Measurements from ENCODE around the gene PIH1D1. TPM values are rescaled to one million over a fixed set of nuclear protein-coding genes. Genes with fewer than 3 reads are reported as not detected.
A peak's percentile ranks its signal among the peaks of the same experiment; 100 is the strongest.

The PIH1D1 gene
- total RNA-seq, 4 donors from 2014 or later, result 67.2 to 82.4 (median 72.5) TPM

- ATAC-seq, result no peak
- peaks cover 0 to 56% of the 10 kb centered on the region in 2 donors for H3K36me3 ChIP-seq
- H3K4me1 ChIP-seq, result peaks cover 0 to 18% (median 4%) of the 10 kb centered on the region in 3 donors
- WGBS, 2 donors (ENCODE audit: low coverage in 1 of 2), result 71 to 82% methylated on average over 1 to 6 of the region's 7 CpGs
- no peak overlapping the region for H3K27ac ChIP-seq
- no peak overlapping the region for H3K4me3 ChIP-seq
- H3K9me3 ChIP-seq, result no peaks in the 10 kb centered on the region
- H3K27me3 ChIP-seq, result no peaks in the 10 kb centered on the region
- TF ChIP-seq EP300 (IDR thresholded peaks at IDR 0.05) (no peak), POLR2AphosphoS5 (IDR thresholded peaks at IDR 0.05) (no peak), POLR2A (IDR thresholded peaks at IDR 0.05) (no peak)
- TF ChIP-seq, protein P1, sequence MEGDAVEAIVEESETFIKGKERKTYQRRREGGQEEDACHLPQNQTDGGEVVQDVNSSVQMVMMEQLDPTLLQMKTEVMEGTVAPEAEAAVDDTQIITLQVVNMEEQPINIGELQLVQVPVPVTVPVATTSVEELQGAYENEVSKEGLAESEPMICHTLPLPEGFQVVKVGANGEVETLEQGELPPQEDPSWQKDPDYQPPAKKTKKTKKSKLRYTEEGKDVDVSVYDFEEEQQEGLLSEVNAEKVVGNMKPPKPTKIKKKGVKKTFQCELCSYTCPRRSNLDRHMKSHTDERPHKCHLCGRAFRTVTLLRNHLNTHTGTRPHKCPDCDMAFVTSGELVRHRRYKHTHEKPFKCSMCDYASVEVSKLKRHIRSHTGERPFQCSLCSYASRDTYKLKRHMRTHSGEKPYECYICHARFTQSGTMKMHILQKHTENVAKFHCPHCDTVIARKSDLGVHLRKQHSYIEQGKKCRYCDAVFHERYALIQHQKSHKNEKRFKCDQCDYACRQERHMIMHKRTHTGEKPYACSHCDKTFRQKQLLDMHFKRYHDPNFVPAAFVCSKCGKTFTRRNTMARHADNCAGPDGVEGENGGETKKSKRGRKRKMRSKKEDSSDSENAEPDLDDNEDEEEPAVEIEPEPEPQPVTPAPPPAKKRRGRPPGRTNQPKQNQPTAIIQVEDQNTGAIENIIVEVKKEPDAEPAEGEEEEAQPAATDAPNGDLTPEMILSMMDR (IDR thresholded peaks at IDR 0.05), result no peak
Measured at GRCh38 chr19:49481020-49481683, 29.5 kb upstream of the PIH1D1 start.

DNA sequence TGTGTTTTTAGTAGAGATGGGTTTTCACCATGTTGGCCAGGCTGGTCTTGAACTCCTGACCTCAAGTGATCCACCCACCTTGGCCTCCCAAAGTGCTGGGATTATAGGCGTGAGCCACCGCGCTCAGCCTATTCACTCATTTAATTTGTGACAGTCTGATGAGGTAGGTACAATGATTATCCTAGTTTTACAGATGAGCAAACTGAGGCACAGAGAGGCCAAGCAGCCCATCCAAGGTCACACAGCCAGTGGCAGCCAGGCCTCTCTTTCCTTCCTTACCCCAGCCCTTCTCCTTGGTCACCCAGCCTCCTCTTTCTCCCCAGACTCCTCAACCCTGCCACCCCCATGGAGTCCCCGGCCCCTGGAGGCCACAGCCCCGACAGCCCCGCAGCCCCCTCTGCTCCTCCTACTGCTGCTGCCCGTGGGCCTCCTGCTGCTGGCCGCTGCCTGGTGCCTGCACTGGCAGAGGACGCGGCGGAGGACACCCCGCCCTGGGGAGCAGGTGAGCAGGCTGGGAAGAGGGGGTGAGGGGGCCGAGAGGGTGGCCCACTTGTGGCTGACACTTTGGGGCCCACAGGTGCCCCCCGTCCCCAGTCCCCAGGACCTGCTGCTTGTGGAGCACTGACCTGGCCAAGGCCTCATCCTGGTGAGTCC is 28.5 kb upstream of the PIH1D1 start:
- no peak for TF ChIP-seq POLR2AphosphoS5 (IDR thresholded peaks at IDR 0.05)
- TF ChIP-seq, protein P1 (IDR thresholded peaks at IDR 0.05), result no peak
- no peak for TF ChIP-seq EP300 (IDR thresholded peaks at IDR 0.05)
- no peak for TF ChIP-seq POLR2A (IDR thresholded peaks at IDR 0.05)
- Histone ChIP-seq H3K4me3 (no peak overlapping the region), H3K9me3 (no peaks in the 10 kb centered on the region), H3K27me3 (no peaks in the 10 kb centered on the region), H3K4me1 (peaks cover 0 to 29% (median 4%) of the 10 kb centered on the region in 3 donors), H3K27ac (no peak overlapping the region), H3K36me3 (peaks cover 0 to 49% of the 10 kb centered on the region in 2 donors)
- WGBS, 2 donors (ENCODE audit: low coverage in 1 of 2), result 89 to 94% methylated on average over 3 to 5 of the region's 14 CpGs
- ATAC-seq, result no peak

DNA sequence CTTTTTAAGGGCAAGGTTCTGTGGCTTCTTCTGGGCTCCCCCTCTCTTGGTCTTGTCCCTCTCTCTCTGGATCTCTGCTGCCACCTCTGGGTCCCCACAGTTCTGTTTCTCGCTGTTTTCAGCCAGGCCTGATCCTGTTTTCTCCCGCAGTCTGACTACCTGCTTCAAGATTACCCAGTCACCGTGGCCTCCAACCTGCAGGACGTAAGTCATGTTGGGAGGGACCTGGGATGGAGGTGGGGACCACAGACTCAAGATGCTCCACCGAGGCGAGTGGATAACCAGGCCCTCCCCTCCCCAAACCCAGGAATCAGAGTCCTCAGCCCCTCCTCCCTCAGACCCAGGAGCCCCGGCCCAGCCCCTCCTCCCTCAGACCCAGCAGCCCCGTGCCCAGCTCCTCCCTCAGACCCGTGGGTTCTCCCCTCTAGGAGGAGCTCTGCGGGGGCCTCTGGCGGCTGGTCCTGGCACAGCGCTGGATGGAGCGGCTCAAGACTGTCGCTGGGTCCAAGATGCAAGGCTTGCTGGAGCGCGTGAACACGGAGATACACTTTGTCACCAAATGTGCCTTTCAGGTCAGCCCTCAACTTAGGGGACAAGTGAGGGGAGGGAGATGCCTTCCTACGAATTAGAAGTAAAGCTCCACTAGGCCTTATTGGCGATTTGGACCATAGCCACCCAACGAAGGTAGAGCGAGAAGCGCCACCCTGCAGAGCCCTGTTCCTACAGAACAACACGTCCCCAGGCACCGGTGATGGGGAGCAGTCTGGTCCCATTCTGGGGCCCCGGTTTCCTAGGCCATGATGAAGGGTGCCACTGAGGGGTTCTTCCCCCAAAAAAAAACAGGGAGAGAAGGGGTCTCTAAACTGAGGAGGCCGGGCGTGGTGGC is 24.6 kb upstream of the PIH1D1 start:
- Histone ChIP-seq H3K4me3 (no peak overlapping the region), H3K27ac (peak overlapping the region in 3 of 4 donors; percentile 86 to 90 (median 88)), H3K9me3 (no peaks in the 10 kb centered on the region), H3K27me3 (no peaks in the 10 kb centered on the region), H3K4me1 (peaks cover 0 to 48% (median 11%) of the 10 kb centered on the region in 3 donors), H3K36me3 (peaks cover 0 to 16% of the 10 kb centered on the region in 2 donors)
- WGBS, 2 donors (ENCODE audit: low coverage in 1 of 2), result 64% methylated on average over 6 of the region's 27 CpGs; no CpG with 5 or more reads in 1 of the 2 donors
- no peak for ATAC-seq
- no peak for TF ChIP-seq POLR2A (IDR thresholded peaks at IDR 0.05)
- TF ChIP-seq EP300 (IDR thresholded peaks at IDR 0.05), result no peak
- TF ChIP-seq, protein P1 (IDR thresholded peaks at IDR 0.05), result peak in 2 of 4 experiments; percentile 25 to 34
- no peak for TF ChIP-seq POLR2AphosphoS5 (IDR thresholded peaks at IDR 0.05)

DNA sequence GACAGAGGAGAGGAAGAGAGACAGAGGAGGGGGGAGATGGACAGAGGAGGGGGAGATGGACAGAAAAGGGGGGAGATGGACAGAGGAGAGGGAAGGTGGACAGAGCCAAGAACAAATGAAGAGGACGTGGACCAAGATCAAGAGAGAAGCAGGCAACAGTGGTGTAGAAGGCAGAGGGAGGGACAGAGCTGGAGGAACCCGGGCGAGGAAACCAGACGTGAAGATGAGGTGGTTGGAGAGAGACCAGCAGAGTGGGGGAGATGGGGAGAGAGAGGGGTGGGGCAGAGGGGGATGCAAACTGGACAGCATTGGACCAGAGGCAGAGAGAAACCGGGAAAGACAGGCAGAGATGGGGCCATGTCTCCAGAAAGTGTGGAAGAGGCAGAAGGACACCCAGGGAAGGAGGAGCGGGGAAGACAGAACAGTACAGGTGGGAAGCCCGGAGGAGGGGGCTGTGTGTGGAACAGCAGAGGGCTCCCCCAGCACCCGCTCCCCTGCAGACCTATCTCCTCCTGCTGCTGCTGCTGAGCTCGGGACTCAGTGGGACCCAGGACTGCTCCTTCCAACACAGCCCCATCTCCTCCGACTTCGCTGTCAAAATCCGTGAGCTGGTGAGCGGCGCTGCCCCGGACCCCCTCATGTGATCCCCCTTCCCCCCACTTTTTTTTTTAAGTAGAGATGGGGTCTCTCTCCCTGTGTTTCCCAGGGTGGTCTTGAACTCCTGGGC is 23.7 kb upstream of the PIH1D1 start:
- TF ChIP-seq POLR2AphosphoS5 (IDR thresholded peaks at IDR 0.05) (no peak), EP300 (IDR thresholded peaks at IDR 0.05) (no peak), POLR2A (IDR thresholded peaks at IDR 0.05) (no peak)
- TF ChIP-seq, protein P1 (IDR thresholded peaks at IDR 0.05), result no peak
- peaks cover 0 to 48% (median 11%) of the 10 kb centered on the region in 3 donors for H3K4me1 ChIP-seq
- 30 to 37% methylated on average over 4 to 6 of the region's 15 CpGs for WGBS, 2 donors (ENCODE audit: low coverage in 1 of 2)
- H3K9me3 ChIP-seq, result no peaks in the 10 kb centered on the region
- H3K27me3 ChIP-seq, result no peaks in the 10 kb centered on the region
- peaks cover 0 to 15% of the 10 kb centered on the region in 2 donors for H3K36me3 ChIP-seq
- H3K4me3 ChIP-seq, result peak overlapping the region in 1 of 2 donors; percentile 72
- ATAC-seq, result no peak
- H3K27ac ChIP-seq, result peak overlapping the region in 3 of 4 donors; percentile 86 to 90 (median 88)
